ENCODE data around the gene C11orf68. TPM values are rescaled to one million over a fixed set of nuclear protein-coding genes. Genes with fewer than 3 reads are reported as not detected.

Gene C11orf68
- total RNA-seq, 6 donors from 2014 or later = 11.5 to 42.4 (median 24.3) TPM

DNA sequence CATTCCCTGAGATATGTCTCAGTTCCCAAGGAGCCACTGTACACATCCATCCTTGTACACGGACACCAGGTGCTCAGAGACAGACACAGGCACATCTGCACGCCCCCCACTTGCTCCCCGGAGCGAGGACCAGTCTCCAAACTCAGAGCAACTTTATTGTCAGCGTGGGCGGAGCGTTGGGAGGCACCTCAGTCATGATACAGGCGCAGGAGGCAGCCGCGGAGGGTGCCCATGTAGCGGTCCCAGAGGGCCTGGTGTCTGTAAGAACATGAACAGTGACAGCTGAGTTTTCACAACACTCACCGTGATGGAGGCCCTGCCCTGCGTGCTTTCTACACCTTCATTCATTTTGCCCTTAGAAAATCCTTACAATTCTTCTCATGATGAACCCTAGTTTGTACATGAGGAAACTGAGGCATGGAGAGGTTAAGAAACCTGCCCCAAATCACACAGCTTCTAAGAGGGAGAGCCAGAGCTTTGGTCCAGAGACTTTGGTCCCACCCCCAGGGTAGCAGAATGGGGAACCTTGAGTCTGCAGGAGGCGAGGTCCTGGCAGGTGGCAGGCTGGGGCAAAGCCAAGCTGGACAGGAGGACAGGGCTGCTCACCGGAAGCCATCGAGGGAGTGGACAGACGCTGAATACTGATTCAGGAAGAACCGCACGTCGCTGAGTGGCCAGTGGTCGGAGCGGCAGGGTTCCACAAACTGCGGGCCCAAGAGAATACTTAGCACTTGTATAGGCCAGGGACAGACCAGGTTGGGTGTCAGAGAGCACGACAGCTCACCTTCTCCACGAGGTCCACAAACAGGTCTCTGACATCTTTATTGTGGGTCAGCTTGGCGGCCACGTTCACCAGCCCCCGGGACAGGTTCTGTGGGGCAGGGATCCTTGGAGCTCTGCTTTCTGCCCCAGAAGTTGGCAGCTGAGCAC lies 34.8 kb downstream of the C11orf68 start:
- TF ChIP-seq POLR2A (IDR thresholded peaks at IDR 0.05) (no peak), POLR2AphosphoS5 (IDR thresholded peaks at IDR 0.05) (no peak), EP300 (IDR thresholded peaks at IDR 0.05) (no peak)
- TF ChIP-seq, protein P1, sequence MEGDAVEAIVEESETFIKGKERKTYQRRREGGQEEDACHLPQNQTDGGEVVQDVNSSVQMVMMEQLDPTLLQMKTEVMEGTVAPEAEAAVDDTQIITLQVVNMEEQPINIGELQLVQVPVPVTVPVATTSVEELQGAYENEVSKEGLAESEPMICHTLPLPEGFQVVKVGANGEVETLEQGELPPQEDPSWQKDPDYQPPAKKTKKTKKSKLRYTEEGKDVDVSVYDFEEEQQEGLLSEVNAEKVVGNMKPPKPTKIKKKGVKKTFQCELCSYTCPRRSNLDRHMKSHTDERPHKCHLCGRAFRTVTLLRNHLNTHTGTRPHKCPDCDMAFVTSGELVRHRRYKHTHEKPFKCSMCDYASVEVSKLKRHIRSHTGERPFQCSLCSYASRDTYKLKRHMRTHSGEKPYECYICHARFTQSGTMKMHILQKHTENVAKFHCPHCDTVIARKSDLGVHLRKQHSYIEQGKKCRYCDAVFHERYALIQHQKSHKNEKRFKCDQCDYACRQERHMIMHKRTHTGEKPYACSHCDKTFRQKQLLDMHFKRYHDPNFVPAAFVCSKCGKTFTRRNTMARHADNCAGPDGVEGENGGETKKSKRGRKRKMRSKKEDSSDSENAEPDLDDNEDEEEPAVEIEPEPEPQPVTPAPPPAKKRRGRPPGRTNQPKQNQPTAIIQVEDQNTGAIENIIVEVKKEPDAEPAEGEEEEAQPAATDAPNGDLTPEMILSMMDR (IDR thresholded peaks at IDR 0.05) = no peak
- H3K4me1 ChIP-seq = peaks cover 13 to 28% (median 23%) of the 10 kb centered on the region in 4 donors
- H3K36me3 ChIP-seq = peaks cover 6 to 48% (median 30%) of the 10 kb centered on the region in 4 donors
- DNase-seq = peak in 1 of 2 donors; percentile 56
- no peaks in the 10 kb centered on the region for H3K9me3 ChIP-seq
- no peak overlapping the region for H3K4me3 ChIP-seq
- 86 to 87% methylated on average over 17 to 28 of the region's 28 CpGs for WGBS, 2 donors
- no peaks in the 10 kb centered on the region for H3K27me3 ChIP-seq
- H3K27ac ChIP-seq = peak overlapping the region in 1 of 4 donors; percentile 56
- ATAC-seq (ENCODE audit: low FRiP score in 2 of 2) = no peak

GRCh38 chr11:65883058-65883761 lies 35.7 kb downstream of the C11orf68 start:
- no peak for DNase-seq
- Histone ChIP-seq H3K9me3 (no peaks in the 10 kb centered on the region), H3K36me3 (peaks cover 6 to 48% (median 30%) of the 10 kb centered on the region in 4 donors), H3K27ac (no peak overlapping the region), H3K4me1 (peaks cover 8 to 24% (median 18%) of the 10 kb centered on the region in 4 donors), H3K27me3 (no peaks in the 10 kb centered on the region), H3K4me3 (no peak overlapping the region)
- no peak for ATAC-seq (ENCODE audit: low FRiP score in 2 of 2)
- TF ChIP-seq, protein P1 (IDR thresholded peaks at IDR 0.05) = no peak
- WGBS, 2 donors = 86 to 92% methylated on average over 11 to 13 of the region's 13 CpGs

DNA sequence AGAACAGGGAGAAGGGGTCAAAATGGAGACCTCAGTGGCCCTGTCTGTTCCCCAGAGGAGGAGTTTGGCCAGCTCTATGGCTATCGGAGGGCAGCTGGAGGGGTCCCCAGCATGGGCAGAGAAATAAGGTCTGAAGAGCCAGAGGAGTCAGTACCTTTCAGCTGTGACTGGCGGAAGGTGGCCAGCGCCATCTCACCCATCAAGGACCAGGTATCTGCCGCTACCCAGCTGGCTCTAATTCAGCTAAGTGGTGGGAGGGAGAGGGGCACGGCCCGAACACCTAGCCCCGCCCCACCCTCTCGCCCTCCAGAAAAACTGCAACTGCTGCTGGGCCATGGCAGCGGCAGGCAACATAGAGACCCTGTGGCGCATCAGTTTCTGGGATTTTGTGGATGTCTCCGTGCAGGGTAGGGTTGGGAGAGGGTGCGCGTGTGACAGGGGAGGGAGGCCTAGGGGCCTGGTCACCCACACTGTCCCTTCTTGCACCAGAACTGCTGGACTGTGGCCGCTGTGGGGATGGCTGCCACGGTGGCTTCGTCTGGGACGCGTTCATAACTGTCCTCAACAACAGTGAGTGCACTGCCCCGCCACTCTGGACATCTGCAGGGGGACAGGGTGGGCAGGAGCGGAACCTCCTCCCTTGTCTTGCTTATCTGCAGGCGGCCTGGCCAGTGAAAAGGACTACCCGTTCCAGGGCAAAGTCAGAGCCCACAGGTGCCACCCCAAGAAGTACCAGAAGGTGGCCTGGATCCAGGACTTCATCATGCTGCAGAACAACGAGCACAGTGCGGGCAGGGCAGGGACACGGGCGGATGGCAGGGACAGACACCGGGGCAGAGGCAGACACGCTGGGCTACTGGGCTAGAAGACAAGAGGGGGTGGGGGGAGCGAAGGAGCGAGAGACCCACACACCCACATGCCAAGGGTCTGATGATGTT lies 36.5 kb downstream of the C11orf68 start:
- Histone ChIP-seq H3K4me1 (peaks cover 2 to 16% (median 12%) of the 10 kb centered on the region in 4 donors), H3K27ac (no peak overlapping the region), H3K36me3 (peaks cover 6 to 48% (median 30%) of the 10 kb centered on the region in 4 donors), H3K9me3 (no peaks in the 10 kb centered on the region), H3K4me3 (no peak overlapping the region), H3K27me3 (no peaks in the 10 kb centered on the region)
- DNase-seq (peak in 1 of 2 donors; percentile 63), ATAC-seq (ENCODE audit: low FRiP score in 2 of 2) (no peak)
- 89 to 91% methylated on average over 23 to 30 of the region's 30 CpGs for WGBS, 2 donors
- no peak for TF ChIP-seq POLR2AphosphoS5 (IDR thresholded peaks at IDR 0.05)

DNA sequence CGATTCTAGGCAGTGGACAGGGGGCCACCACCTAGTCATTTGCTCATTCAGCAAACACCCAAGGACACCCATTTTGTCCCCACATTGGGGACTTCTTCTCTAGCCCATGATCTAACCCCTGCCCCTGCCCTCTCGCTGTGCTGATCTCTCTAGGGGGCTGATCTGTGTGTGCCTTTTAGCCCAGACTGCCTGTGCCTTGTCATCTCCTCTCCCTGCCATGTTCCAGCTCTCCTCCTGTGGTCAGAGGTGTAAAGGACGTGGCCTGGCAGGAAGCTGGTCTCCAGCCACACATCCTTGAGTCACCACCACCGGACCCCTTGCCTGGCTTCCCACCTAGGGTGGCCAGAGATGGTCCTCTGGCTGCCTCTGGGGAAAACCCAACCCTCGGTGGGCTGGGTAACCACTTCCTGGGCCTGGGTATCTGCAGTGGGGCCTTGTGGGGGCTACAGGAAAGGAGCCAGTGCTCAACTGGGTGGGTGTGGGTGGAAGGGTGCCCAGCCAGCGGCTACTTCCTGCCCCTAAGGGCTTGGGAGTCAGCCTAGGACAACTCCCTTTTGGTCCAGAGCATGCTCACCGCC lies 37.9 kb downstream of the C11orf68 start:
- Histone ChIP-seq H3K36me3 (peaks cover 6 to 39% (median 30%) of the 10 kb centered on the region in 4 donors), H3K9me3 (no peaks in the 10 kb centered on the region), H3K27ac (peak overlapping the region in 2 of 4 donors; percentile 12 to 35), H3K27me3 (no peaks in the 10 kb centered on the region), H3K4me3 (peak overlapping the region in 1 of 4 donors; percentile 13), H3K4me1 (peaks cover 0 to 11% (median 8%) of the 10 kb centered on the region in 4 donors)
- ATAC-seq (ENCODE audit: low FRiP score in 2 of 2) (no peak), DNase-seq (no peak)
- WGBS, 2 donors = 50 to 94% methylated on average over 3 to 6 of the region's 7 CpGs
- TF ChIP-seq EP300 (IDR thresholded peaks at IDR 0.05) (no peak), POLR2AphosphoS5 (IDR thresholded peaks at IDR 0.05) (no peak), POLR2A (IDR thresholded peaks at IDR 0.05) (no peak)
- TF ChIP-seq, protein P1 (IDR thresholded peaks at IDR 0.05) = no peak

Data from upper lobe of left lung (tissue), 6 donors.